ENCODE results near the gene PRKACG. TPM values are rescaled to one million over a fixed set of nuclear protein-coding genes. Genes with fewer than 3 reads are reported as not detected.
"Not testable (repeated sequence)": the region's sequence is repeated elsewhere in the genome, so short reads cannot be mapped to it uniquely, and the experiment has no call there.

The PRKACG gene
- total RNA-seq, 1 donor from 2014 or later, result not detected

- TF ChIP-seq EZH2 (IDR thresholded peaks at IDR 0.05), result no peak
- TF ChIP-seq EZH2phosphoT487 (IDR thresholded peaks at IDR 0.05), result no peak
- TF ChIP-seq CTCF (IDR thresholded peaks at IDR 0.05), result no peak
Observed at GRCh38 chr9:68991457-68991856, 22.5 kb downstream of the PRKACG start.

GRCh38 chr9:68986949-68987348, 27.0 kb downstream of the PRKACG start:
- H3K4me3 ChIP-seq; H3K4me1 Mint-ChIP-seq; H3K27me3 ChIP-seq; H3K9me3 ChIP-seq (ENCODE audit: low read depth); H4K20me1 ChIP-seq (ENCODE audit: low read depth); H3K4me1 ChIP-seq; DNase-seq (ENCODE audit: low spot score); H3K27ac Mint-ChIP-seq; H3K27me3 Mint-ChIP-seq (ENCODE audit: insufficient read depth, low read depth); H3K4me2 ChIP-seq; H3K9me3 Mint-ChIP-seq; H3F3A ChIP-seq (ENCODE audit: low read depth); H2AFZ ChIP-seq (replicated peaks); H3K36me3 ChIP-seq; H3K36me3 Mint-ChIP-seq; H3K79me2 ChIP-seq (ENCODE audit: low read depth); H3K27ac ChIP-seq; H3K9ac ChIP-seq; H3K4me3 Mint-ChIP-seq: not testable (repeated sequence)

More at GRCh38 chr9:68991457-68991856, 22.5 kb downstream of the PRKACG start:
- Histone ChIP-seq H3K79me2 (ENCODE audit: low read depth) (no peaks in the 10 kb centered on the region), H3K9ac (no peak overlapping the region), H3K27me3 (no peaks in the 10 kb centered on the region), H3F3A (ENCODE audit: low read depth) (no peaks in the 10 kb centered on the region), H2AFZ (replicated peaks) (no peak overlapping the region), H3K4me3 (no peak overlapping the region), H3K27ac (no peak overlapping the region), H3K4me2 (no peak overlapping the region), H3K4me1 (peaks cover 6% of the 10 kb centered on the region), H4K20me1 (ENCODE audit: low read depth) (no peaks in the 10 kb centered on the region), H3K9me3 (ENCODE audit: low read depth) (no peaks in the 10 kb centered on the region), H3K36me3 (no peaks in the 10 kb centered on the region)
- H3K4me3 Mint-ChIP-seq, result no peak overlapping the region
- DNase-seq (ENCODE audit: low spot score), result no peak
- peaks cover 9% of the 10 kb centered on the region for H3K36me3 Mint-ChIP-seq
- H3K27me3 Mint-ChIP-seq (ENCODE audit: insufficient read depth, low read depth), result peaks cover 4% of the 10 kb centered on the region
- H3K9me3 Mint-ChIP-seq, result no peaks in the 10 kb centered on the region
- peaks cover 10% of the 10 kb centered on the region for H3K4me1 Mint-ChIP-seq
- no peak overlapping the region for H3K27ac Mint-ChIP-seq

- H3K4me3 Mint-ChIP-seq, result no peak overlapping the region
- no peak for TF ChIP-seq CTCF (IDR thresholded peaks at IDR 0.05)
- no peak for TF ChIP-seq EZH2phosphoT487 (IDR thresholded peaks at IDR 0.05)
- DNase-seq (ENCODE audit: low spot score), result no peak
- peaks cover 2% of the 10 kb centered on the region for H3K27me3 Mint-ChIP-seq (ENCODE audit: insufficient read depth, low read depth)
- Histone ChIP-seq H3K9me3 (ENCODE audit: low read depth) (no peaks in the 10 kb centered on the region), H3K27me3 (no peaks in the 10 kb centered on the region), H4K20me1 (ENCODE audit: low read depth) (no peaks in the 10 kb centered on the region), H3K4me1 (peaks cover 12% of the 10 kb centered on the region), H3K36me3 (no peaks in the 10 kb centered on the region), H3F3A (ENCODE audit: low read depth) (no peaks in the 10 kb centered on the region), H3K4me2 (no peak overlapping the region), H3K27ac (no peak overlapping the region), H3K79me2 (ENCODE audit: low read depth) (no peaks in the 10 kb centered on the region), H2AFZ (replicated peaks) (no peak overlapping the region), H3K9ac (no peak overlapping the region), H3K4me3 (no peak overlapping the region)
- peaks cover 2% of the 10 kb centered on the region for H3K36me3 Mint-ChIP-seq
- H3K4me1 Mint-ChIP-seq, result peaks cover 14% of the 10 kb centered on the region
- H3K9me3 Mint-ChIP-seq, result no peaks in the 10 kb centered on the region
- no peak overlapping the region for H3K27ac Mint-ChIP-seq
Observed at GRCh38 chr9:68983522-68984424, 30.1 kb downstream of the PRKACG start.

DNA sequence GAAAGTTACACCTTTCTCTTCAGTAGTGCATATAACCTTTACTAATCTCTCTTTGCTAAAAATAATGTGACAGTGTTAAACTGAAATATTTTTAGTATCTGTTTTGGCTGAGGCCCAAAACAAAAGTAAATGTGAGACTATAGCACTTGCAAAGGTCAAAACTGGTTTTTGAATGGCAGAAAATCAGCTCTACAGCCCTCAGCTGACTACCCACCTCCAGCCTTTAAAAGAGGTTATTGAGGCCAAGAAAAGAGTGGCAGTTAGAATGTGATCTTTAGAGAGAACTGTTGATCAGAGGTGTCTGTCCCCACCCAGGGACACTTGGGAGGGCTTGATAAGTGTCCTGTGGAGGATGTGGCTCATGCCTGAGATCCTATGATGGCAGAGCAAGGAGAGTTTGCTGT, 30.9 kb downstream of the PRKACG start:
- no peaks in the 10 kb centered on the region for H3K36me3 ChIP-seq
- Mint-ChIP-seq H3K9me3 (no peaks in the 10 kb centered on the region), H3K27me3 (ENCODE audit: insufficient read depth, low read depth) (peaks cover 2% of the 10 kb centered on the region), H3K4me1 (peaks cover 14% of the 10 kb centered on the region), H3K4me3 (no peak overlapping the region), H3K36me3 (peaks cover 2% of the 10 kb centered on the region), H3K27ac (no peak overlapping the region)
- H3K79me2 ChIP-seq (ENCODE audit: low read depth), result no peaks in the 10 kb centered on the region
- no peaks in the 10 kb centered on the region for H3K27me3 ChIP-seq
- H3K4me3 ChIP-seq, result no peak overlapping the region
- TF ChIP-seq CTCF (IDR thresholded peaks at IDR 0.05), result no peak
- TF ChIP-seq EZH2 (IDR thresholded peaks at IDR 0.05), result no peak
- no peak for TF ChIP-seq EZH2phosphoT487 (IDR thresholded peaks at IDR 0.05)
- no peak overlapping the region for H3K27ac ChIP-seq
- H3K9me3 ChIP-seq (ENCODE audit: low read depth), result no peaks in the 10 kb centered on the region
- no peak overlapping the region for H3K9ac ChIP-seq
- H3K4me1 ChIP-seq, result peaks cover 12% of the 10 kb centered on the region
- H3K4me2 ChIP-seq, result no peak overlapping the region
- no peak overlapping the region for H2AFZ ChIP-seq (replicated peaks)
- H3F3A ChIP-seq (ENCODE audit: low read depth), result no peaks in the 10 kb centered on the region
- H4K20me1 ChIP-seq (ENCODE audit: low read depth), result no peaks in the 10 kb centered on the region
- no peak for DNase-seq (ENCODE audit: low spot score)

Measured in neural progenitor cell (in vitro differentiated cells).